ENCODE measurements around the gene SPANXN4.

Gene SPANXN4, protein sequence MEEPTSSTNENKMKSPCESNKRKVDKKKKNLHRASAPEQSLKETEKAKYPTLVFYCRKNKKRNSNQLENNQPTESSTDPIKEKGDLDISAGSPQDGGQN
- 0 reads per million in 3 experiments for total RNA-seq

DNA sequence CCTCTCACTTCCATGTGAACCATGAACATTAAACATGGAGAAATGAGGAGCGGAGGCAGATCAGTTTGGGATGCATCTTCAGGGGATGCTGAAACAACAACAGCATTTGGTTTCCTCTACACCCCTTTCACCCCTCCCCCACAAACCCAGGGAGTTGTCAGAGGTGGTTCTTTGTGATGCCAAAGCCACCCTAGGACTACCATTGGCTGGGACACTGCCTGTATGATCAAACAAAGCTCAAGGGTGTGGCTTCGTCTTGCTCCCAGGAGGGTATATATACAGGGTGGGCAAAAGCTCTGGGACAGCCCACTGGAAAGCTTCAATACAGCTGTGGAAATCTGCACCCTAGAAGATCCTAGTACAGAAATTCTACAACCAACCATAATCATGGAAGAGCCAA, at the start of gene SPANXN4:
Gene SPANXN4, plus strand, starts transcription at position 301 of the 400 bp plus-strand sequence. Its CDS starts 87 bp downstream, at position 388.
- no peak for DNase-seq

DNA sequence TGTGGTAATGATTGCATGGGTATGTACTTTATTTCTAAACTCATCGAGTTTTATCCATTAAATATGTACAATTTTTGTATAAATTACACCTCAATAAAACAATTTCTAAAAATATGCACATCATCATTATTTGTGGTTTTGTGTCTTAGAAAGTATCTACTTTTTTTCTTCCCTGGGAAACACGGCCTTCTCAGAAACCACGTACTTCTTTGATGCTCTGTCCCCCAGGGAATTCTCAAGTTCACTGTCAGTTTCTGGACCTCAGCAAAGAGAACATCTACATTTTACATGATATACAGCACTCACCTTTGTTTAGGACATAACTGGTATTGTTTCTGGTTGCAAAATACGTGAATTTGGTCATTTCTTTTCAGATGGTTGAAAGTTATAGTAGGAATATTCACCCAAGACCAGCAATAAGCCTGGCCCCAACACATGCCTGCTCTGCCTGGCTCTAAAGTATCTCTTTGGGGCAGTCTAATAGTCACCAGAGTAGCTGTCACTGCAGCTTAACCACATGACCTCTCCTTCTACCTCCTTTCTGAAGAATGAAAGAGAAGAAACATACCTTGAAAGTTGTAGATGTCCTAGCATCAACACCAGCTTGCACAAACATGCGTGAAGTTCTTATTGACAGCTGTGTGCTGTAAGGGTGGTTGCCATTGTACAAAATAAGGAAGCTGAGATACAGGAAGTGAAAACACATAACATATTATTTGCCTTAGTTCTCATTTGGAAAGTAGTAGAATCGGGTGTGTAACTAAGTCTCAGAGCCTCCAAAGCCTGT, 48.4 kb upstream of the SPANXN4 start:
- DNase-seq = no peak

DNA sequence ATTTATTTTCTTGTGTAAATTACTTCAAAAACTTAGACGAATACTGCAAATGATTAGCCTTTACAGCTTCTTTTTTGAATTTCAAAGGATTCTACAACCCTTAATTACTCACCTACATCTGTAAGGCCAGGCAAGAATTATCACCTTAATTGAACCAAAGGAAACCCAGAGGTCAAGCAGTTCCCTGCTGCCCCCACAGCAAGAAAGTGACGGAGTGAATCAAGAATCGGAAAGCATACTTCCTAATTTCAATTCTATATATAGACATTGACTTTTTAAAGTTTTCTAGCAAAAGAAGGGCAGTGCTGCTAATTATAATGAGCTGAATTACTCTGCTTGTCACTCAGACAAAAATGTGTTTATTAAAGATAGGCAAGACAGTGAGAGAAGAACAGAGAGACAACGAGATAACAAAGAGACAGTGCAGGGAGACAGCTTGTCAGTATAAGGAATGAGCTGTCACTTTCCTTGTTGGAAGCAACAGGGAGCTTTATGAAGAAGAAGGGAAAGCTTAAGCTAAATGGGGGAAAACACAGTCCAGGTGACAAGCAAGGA, 47.5 kb upstream of the SPANXN4 start:
- DNase-seq = no peak

DNA sequence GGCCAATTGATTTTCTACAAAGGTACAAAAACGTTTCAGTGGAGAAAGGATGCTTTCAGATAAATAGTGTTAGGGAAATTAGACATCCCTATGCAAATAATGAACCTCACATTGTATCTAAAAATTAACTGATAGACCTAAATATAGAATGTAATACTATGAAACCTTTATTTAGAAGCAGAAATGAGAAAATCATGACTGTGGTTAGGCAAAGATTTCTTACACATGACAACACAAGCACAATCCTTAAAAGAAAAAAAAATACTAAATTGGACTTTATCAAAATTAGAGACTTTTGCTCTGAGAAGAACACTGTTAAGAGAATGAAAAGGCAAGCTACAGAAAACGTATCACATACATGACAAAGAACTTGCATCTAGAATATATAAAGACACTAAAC, 43.0 kb upstream of the SPANXN4 start:
- DNase-seq = no peak

DNA sequence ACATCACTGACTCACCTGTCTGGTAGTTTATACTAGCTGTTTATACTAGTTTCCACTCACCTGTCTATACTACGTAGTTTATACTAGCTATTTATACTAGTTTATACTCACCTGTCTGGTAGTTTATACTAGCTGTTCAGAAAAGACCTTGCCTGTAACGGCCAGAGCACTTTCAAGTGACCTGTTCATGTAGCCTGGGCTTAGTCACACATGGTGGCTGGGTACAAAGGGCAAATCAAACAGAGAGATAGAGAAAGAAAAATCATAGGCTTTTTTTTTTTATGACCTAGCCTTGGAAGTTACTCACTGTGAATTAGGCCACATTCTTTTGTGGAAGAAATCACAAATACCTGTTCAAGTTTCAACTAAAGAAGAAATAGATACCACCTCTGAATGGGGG, 30.7 kb upstream of the SPANXN4 start:
- no peak for DNase-seq

DNA sequence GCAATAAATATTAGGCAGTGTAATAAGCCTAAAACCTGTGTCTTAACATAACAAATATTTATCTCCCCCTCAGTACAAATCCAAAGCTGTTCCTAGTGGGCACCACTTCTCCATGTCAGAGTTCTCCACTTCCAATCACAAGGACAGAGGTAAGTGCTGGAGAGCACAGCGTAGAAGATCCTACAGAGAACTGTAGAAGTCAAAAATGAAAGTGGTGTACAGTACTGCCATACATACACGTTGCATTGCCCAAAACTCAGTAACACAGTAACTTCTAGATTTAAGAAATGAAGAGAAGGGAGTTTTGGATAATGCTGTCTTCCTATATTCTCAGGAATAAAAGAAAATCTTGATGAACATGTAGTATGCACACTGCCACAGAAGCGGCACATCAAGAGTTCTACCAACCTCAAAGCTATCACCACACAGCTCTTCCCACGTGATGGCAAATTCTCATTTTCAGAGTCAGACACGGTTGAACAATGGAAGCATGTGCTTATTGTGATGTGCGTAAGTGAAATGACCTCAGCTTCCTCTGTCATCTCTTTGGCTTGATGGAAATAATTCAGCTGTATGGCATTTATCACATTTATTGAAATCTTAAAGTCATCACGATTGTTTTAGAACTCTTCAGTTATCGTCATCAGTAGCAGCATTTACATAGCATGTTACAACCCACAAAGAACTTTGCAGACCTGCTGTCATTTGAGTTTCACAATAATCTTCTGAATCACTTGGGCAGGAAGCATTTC, 27.1 kb upstream of the SPANXN4 start:
- DNase-seq = no peak

DNA sequence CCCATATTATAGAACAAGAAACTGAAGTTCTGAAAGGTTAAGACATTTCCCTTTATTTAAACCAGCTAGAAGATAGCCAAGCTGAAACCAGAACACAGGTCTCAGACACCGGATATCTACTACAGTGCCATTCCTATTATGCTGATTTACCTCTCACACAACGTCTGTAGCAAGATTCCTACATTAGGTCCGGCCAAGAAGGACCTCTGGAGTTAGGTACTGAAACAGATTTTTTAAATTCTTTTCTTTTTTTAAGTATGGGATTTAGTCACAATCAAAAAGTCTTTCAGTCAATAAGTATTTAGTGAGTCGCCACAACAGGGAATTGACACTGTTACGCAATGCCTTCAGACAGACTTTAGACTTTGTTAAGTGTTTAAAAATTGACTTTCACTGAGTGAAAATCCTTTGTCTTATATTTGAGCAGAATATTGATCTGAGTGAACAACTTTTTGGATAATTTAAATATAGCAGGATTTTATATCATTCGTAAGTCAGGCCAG, 26.5 kb upstream of the SPANXN4 start:
- no peak for DNase-seq

DNA sequence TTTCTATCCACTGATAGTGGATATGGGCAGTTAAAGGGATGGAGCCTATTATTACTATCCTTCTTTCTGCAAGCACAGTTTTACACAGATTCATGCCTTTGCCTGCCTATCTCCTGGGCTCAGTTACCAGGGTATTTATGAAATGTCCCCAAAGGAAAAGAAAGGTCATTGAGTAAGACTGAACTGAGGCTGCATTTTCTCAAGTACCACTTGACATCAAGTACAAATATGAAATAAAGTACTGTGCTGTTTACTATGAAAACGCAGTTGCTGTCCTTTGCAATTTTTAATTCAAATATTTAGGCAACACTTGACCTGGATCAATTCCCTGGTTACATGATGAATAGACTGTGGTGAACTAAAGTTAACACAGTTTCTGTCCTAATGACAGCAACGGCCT, 23.5 kb upstream of the SPANXN4 start:
- DNase-seq = no peak

DNA sequence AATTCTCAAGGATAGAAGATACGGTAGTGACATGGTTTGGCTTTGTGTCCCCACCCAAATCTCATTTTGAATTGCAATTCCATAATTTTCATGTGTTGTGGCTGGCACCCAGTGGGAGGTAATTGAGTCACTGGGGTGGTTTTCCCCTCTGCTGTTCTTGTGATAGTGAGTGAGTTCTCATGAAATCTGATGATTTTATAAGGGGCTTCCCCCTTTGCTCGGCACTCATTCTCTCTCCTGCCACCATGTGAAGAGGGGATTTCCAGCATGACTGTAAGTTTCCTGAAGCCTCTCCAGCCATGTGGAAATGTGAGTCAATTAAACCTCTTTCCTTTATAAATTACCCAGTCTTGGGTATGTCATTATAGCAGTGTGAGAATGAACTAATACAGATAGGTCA, 8.5 kb upstream of the SPANXN4 start:
- DNase-seq = no peak

DNA sequence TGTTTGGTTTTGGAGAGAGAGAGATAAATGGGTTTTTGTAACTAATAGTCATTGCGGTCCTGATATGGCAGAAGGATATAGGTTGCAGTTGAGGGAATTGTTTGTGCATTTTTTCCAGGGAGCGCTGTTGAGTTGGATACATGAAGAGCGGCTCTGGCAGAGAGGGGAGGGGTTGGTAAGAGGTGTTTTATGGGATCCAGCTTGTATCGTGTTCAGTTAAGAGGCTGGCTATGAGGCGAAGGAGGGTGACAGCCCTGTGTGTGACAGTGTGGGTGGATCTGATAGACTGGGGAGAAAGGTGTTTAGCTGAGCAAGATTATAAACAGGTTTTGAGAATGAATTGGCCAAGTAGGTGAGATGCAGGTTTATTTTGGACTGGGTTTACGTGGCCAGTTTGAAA, 1.5 kb downstream of the SPANXN4 start:
- DNase-seq = no peak

DNA sequence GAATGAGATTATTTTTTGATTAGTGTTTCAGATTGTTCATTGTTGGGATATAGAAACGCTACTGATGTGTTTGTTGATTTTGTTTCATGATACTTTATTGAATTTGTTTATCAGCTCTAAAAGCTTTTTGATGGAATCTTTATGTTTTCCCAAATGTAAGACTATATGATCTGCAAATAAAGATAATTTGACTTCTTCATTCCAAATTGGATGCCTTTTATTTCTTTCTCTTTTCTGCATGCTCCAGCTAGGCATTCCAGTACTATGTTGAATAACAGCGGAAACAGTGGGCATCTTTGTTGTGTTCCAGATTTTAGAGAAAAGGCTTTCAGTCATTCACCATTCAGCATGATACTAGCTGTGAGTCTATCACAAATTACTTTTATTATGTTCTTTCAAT, 21.8 kb downstream of the SPANXN4 start:
- no peak for DNase-seq

DNA sequence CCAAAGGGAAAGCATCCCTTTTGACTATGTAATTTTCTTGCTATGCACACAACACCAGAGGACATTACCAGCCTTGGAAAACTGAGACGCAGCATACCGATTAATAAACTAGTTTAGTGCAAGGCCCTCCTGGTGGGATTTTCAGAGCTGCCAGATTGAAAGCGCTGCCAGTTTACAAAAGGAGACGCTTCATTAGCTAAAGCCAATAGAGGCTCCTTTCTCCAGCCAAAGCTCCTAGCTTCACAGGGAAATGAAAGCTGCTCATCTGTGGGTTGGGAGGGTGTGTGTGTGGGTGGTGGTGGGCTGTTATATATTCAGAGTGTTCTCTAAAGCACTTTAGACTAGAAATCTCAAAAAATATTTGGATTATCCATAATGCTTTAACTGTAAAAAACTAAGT, 32.4 kb downstream of the SPANXN4 start:
- DNase-seq = no peak

DNA sequence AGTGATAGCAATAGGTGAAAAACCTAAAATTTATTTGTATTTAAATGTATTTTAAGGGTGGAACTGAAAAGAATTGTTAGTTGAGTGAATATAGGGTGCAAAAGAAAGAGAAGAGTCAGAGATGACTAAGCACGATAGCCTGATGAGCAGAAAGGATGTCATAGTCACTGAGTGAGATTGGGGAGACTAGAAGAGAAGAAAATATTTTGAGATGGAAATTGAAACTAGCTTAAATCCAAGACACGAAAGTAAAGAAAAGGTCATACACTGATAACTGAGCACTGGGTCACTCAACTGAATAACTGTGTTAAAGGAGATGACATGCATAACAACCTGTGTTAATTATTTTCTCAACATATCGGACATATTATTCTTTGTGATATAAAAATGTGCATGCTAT, 55.5 kb downstream of the SPANXN4 start:
- no peak for DNase-seq

DNA sequence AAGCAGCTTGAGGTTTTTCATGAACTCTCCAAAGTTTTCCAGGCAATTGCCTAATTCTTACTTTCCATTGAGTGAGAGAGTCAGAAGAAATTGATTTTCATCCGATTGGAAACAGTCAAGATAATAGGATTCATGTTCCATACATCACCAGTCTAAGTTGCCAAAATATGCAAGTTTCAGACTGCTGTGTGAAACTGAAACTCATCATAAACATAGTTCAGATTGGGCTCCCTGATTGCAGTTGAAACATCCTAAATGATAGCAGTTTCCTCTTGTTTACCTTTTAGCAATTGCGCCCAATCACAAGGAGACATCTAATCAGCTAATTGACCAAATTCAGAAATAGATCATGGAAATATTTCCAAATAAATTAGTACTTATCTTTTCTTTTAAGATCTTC, 56.8 kb downstream of the SPANXN4 start:
- no peak for DNase-seq
